ENCODE measurements around the gene ACAT2.
"Not testable (repeated sequence)": the region's sequence is repeated elsewhere in the genome, so short reads cannot be mapped to it uniquely, and the experiment has no call there.

ACAT2 gene

DNA sequence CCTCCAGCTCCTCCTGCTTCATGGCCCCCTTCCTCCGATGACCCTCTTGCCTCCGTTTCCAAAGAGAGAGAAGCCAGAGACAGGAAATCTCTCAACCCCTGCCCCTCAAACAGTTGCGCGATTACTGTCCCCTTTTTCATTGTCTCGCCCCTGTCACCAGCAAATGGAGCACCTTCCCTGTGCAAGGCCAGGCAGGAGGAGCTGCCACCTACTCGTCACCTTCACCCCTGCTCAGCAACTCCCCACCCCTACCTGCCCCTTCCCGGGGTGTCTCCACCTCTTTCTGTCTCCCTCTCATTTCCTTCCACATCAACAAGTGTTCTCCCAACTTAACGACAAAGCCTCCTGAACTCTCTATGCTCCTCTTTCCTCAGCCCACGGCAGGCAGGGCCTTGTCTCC, 51.9 kb downstream of the ACAT2 start:
- no peak for DNase-seq (ENCODE audit: low spot score)

DNA sequence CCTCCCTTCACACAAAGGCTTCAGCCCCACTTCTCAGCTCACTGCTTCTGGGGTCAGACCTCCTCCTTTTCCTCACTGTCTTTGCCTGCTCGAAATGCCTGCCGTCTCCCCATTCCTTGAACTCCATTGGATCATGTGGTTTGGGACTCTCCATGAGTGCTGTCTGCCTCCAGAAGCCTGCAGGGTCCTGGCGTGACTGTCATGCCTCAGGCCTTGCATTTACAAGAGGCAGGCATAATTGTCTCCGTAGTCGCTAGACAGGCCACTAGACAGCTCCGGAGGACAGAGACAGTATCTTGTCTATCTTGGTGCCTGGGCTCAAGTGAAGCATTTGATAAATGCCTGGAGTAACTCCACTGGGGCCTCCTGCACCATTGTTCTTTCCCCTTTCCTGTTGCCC, 53.6 kb downstream of the ACAT2 start:
- no peak for DNase-seq (ENCODE audit: low spot score)

DNA sequence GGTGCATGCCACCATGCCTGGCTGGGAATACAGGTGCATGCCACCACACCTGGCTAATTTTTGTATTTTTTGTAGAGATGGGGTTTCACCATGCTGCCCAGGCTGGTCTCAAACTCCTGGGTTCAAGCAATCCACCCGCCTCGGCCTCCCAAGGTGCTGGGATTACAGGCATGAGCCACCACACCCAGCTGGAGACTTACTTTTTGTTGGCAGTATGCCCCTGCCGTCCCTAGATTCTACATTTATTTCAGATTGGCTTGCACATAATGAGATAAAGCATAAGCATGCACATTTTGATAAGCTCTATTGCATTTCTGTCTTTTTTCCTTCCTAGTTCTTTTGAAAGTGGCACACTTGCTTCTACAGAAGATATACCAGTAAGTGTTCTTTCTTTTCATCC, 54.9 kb downstream of the ACAT2 start:
- DNase-seq (ENCODE audit: low spot score) = not testable (repeated sequence)

DNA sequence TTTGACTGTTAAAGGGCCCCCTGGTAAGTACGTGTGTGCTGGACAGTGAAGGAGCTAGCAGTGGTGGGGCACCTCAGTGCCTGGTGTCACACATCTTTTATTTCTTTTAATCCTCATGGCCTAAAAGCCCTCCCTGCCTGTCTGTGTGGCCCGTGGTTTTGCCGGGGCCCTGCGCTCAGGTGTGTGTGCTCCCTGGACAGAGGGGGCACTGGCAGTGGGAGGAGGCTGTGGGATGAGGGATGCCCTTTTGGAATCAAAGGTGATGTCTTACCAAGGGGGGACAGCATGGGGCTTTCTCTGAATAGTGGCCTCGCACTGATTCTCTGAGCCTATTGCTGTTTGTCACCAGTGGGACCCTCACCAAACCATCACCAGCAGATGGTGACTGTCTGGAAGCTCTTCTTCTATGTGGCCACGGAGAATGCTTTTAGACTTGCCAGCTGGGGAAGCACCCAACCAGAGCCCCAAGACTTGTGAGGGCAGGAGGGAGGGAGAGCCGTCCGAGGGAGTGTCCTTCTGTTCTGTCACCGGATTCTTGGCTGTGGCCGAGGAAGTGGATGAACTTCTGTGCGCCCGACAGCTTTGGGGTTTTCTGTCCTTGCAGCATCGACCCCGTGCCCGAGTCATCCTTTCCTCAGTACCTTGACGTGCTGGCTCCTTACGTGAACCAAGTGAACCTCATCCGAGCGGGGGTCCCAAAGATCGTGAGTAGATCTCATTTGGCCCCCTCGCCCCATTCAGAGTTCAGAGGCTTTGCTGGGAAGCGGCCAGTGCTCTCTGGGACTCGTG, 56.3 kb downstream of the ACAT2 start:
- no peak for DNase-seq (ENCODE audit: low spot score)

DNA sequence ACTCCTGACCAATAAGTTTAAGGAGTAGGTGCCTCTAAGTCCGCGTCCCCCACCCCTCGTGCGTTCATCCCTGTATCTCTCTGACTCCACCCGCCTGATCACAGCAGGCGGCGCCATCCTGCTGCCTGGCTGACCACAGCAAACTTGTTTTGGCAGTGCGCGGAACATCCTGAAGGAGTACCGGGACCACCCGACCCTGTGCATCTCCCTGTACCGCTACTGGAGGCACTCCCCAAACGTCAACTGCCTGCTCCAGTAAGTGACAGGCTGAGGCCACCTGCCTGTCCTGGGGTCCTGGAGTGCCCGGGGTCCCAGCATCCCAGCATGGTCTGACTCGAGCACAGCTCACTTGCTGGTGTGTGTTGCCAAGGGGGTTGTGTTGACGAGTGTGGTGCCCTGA, 57.3 kb downstream of the ACAT2 start:
- no peak for DNase-seq (ENCODE audit: low spot score)

DNA sequence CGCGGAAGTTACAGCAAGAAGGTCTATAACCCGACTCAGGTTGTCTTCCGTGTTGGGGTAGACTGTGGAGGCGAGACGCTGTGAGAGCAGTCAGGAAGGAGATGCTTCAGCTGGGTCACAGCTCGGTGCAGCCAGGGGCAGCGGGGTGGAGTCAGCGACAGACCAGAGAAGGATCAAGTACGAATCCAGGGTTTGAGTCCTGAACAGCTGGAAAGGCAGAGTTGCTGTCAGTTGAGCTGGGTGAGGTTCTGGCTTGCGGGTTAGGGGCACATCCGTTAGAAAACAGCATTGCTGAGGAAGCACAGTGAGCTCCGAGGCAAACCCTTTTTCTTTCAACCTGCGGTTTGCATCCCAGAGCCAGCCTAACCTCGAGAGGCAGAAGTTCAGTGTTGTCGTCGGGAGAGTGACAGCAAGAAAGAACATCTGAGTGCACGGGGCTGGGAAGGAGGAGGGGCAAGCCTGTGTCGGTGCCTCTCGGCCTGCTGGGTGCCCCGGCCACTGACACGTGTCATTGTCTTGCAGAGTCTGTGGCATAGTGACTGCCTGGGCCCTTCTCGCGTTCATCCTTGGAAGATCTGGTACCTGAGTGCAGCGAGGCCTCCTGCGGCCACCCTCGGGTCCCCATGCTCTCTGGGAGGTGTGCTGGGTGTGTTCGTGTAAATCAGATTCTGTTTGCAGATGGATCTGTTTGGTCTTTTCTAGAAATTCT, 58.2 kb downstream of the ACAT2 start:
- DNase-seq (ENCODE audit: low spot score) = no peak

DNA sequence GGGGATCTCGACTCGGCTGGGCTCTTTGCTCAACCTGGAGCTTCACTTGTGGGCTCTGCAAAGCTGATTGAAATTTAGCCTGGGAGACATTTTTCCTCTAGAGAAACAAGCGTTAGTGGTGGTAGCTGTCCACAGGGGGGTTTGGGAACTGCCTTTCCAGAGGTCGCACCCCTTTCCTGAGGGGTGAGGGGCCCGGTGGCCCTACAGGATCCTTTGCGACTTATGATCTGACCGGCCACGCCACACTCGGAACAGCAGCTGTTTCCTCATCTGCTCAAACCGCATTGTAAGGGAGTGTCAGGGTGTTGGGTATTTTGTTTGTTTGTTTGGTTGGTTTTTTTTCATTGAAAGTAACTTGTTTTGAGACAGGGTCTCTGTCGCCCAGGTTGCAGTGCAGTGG, 59.3 kb downstream of the ACAT2 start:
- DNase-seq (ENCODE audit: low spot score) = no peak

DNA sequence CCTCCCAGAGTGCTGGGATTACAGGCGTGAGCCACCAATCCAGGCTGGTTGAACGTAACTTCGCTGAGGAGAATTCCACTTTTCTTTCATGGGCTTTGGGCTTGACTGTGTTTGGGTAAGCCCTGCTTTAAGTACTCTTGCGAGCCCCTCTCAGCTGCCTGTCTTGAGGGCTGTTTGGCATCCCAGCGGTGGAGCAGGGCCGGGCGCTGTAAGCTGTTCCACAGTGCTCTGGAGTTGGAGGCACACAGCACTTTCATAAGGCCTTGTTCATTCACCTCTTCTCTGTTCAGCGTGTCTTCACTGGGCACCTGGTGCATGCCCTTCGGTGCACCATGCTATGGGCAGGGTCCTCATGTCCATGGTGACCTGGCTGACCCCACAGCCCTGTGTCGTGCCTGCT, 59.9 kb downstream of the ACAT2 start:
- no peak for DNase-seq (ENCODE audit: low spot score)

DNA sequence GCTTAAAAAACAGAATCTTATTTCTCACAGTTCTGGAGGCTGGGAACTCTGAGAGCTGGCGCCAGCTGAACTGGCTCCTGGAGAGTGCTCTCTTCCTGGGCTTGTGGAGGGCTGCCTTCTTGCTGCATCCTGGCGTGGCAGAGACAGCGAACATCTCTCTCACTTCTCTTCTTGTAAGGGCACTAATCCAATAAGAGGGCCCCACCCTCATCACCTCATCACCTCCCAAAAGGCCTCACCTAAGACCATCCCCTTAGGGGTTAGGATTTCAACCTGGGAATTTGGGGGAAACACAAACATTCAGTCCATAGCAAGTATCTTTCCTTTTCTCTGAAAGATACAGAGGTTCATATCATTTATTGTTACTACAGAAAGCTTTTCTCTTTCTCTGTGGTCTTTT, 62.1 kb downstream of the ACAT2 start:
- DNase-seq (ENCODE audit: low spot score) = no peak

DNA sequence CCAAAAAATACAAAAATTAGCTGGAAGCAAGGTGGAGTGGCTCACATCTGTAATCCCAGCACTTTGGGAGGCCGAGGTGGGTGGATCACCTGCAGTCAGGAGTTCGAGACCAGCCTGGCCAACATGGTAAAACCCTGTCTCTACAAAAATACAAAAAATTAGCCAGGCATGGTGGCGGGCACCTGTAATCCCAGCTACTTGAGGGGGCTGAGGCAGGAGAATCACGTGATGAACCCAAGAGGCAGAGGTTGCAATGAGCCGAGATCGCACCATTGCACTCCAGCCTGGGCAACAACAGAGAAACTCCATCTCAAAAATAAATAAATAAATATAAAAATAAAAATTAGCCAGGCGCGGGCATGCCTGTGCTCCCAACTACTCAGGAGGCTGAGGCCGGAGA, 62.8 kb downstream of the ACAT2 start:
- not testable (repeated sequence) for DNase-seq (ENCODE audit: low spot score)

DNA sequence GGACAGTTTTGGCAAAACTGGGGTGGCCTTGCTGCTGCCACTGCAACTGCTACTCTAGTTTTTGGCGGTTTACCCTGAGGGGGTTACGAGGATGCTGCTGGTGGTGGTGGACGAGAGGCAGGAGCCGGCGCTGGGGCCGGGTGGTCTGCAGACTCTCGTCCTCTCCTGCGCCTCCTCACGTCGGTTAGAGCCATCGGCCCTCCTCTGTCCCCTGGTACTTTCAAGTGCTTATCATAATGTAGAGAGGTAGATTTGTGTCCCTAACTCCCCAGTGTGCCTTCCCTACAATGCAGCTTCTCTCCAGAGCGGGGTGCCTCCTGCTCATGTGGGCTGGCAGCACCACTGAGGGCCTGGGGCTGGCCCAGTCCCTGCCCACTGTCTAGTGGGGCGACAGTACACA, 64.2 kb downstream of the ACAT2 start:
- no peak for DNase-seq (ENCODE audit: low spot score)

DNA sequence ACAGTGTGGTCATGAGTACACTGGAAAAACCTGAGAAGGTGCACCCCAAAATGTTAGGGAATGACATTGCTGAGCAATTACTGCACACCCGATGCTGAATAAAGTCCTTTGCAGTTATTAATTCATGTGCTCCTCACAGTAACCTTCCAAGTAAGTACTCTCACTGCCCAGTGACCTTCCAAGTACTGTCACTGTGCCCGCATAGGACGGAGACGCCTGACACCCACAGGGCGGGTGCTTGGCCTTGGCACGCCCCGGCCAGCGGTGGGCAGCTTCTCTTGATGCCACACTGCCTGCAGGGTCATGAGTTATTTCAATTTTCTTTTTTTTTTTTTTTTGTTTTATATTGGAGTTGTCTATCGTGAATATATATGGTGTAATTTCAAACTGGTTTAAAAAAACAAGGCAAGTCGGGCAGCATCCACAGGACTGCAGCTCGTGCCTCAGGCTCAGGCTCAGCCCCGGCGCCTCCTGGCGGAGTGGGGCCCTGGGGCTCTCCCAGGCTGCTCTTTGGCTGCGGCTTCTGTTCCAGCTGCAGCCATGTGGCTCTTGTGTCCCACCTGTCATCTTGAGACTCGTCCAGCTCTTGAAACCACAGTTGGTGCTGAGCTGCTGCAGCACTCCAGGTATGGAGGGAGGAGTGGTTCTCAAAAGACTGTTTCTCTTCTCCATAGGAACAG, 65.3 kb downstream of the ACAT2 start:
- DNase-seq (ENCODE audit: low spot score) = no peak

DNA sequence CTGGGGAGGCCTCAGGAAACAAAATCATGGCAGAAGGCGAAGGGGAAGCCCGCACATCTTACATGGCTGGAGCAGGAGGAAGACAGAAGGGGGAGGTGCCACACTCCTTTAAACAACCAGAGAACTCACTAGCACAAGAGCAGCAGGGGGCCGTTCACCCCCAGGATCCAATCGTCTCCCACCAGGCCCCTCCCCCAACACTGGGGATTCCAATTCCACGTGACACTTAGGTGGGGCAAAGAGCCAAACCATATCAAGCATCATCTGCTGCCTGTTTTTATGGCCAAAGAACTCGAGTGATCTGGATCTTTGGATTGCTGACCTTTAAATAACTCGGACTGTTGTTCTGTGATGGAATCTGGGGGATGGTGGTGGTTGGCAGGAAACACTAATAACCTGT, 66.2 kb downstream of the ACAT2 start:
- no peak for DNase-seq (ENCODE audit: low spot score)

Data from SW480 (cell line).